ENCODE measurements around the gene GALT. TPM values are rescaled to one million over a fixed set of nuclear protein-coding genes. Genes with fewer than 3 reads are reported as not detected.
A peak's percentile ranks its signal among the peaks of the same experiment; 100 is the strongest.

The GALT gene
- polyA plus RNA-seq, 10 donors: 28.2 to 48.1 (median 33.9) TPM

GRCh38 chr9:34650816-34651215, 4.3 kb downstream of the GALT start:
- peak in 1 of 3 donors; percentile 29 for DNase-seq

DNA sequence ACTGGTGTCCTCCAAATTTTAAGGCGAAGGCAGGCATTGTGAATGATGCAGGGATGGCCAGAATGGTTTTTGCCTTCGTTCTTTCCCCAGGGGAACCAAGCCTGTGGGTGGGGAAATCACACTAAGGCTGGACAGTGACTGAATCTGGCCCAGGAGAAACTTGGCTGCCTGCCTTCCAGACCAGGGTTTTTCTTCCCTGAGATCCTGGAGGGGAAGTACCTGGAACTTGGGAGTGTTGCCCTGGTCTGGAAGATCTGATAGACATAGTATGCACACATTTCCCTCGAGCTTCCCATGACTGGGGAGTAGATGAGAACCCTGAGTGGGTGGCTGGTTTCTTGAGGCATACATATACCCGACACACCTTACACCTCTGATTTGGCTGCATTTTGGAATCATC, 4.8 kb downstream of the GALT start:
- DNase-seq: peak in 1 of 3 donors; percentile 37

- DNase-seq: peak; percentile 90 to 96 (median 91)
These were observed 5.6 kb downstream of the GALT start, which contains the start of gene IL11RA for GRCh38 chr9:34651876-34652601. TSS of gene IL11RA (plus strand) at chr9:34652185. CDS start at chr9:34655218, 3,033 bp downstream.

- DNase-seq: peak in 1 of 3 donors; percentile 55
These were observed 6.1 kb downstream of the GALT start for GRCh38 chr9:34652602-34653000.

- DNase-seq: peak; percentile 54 to 92 (median 79)
These were observed 6.9 kb downstream of the GALT start for GRCh38 chr9:34653151-34654072.

DNA sequence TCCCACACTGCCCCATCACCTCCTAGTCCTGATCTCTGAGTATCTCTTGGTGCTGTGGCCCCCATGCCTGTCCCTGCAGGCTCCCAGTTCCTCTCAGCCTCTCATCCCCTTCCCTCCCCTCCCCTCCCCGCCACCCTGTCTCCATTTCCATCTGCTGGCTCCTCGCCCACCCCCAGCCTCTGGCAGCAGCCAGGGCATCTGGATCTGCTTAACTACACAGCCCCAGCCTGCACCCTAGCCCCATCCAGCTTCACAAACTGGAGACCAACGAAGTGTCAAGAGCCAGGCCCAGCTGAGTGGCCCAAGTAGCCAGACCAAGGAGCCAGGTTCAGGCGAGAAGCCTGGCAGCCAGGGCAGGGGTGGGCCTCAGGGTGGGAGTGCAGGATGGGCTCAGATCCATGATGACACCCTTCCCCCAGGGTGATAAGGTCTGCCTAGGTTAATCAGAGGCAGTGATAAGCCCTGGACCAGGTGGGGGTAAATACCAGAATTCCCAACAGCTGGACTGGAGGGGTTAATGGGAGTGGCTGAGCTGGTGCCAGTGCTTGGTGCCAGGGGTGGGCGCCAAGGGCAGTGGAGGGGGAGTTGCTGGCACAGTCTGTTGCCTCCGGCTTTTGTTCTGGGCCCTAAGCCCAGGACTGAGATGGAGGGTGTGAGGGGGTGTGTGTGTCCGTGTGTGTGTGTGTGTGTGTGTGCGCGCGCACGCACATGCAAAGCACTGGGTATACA, 8.0 kb downstream of the GALT start:
- peak; percentile 75 to 91 (median 84) for DNase-seq

- DNase-seq: no peak
These were observed 8.9 kb downstream of the GALT start for GRCh38 chr9:34655394-34655793.

- DNase-seq: no peak
These were observed 10.5 kb downstream of the GALT start for GRCh38 chr9:34656992-34657391.

GRCh38 chr9:34658461-34658860, 12.0 kb downstream of the GALT start:
- DNase-seq: no peak

DNA sequence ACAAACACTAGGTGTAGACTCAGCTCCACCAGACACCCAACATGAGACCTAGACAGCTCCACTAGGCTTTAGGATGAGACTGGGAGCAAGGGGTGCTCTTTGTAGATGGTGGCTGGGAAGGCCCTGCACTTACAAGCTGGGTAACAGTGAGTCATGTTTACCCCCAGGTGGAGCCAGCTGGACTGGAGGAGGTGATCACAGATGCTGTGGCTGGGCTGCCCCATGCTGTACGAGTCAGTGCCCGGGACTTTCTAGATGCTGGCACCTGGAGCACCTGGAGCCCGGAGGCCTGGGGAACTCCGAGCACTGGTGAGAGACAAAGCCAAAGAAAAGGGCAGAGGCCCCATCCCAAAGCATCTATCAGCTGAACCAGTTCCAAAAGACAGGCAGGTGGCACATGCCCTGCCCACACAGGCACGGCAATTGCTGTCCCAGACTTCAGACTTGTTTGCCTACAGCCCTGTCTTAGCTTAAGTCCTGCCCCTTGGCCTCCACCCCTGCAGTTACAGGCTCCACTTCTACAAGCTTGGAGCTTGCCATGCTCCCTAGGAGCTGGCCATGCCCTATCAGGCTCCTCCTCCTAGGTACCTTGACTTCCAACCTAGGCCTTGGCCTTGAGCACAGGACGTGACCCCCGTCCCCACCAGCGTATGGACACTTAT, 13.2 kb downstream of the GALT start:
- no peak for DNase-seq

DNA sequence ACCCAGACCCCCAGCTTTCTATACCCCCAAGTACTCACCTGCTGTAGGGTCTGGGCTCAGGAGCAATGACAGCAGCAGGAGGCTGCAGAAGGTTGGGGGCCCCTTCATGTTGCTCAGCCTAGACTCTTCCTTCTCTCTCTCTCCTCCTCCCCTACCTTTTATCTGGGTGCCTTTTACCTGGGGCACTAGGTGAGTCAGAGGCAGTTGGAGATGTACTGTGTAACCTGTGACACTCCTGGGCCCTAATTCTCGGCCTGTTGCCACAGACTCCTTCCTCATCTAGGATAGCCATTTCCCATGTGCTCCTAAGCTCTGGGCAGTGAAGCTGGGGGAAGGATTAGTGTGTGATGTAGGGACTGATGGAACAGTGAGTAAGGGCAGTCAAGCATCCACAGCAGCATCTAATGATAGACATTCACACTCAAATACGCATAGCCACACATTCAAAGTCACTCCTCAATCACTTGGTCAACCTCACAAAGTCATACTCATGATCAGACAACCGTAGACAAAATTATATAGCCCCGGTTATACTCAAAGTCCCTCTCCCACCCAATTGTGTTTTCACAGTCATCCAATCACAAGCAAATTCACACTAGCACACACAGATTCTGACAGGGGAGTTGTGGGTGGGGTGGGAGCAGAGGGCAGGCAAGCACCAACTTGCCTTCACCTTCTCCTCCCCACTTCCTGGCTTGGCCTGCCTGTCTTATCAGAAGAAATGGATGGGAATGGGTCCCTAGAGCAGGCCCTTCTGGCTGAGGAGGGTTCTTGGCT, 16.2 kb downstream of the GALT start, which contains the start of gene CCL27:
CCL27 (minus strand) TSS at position 132 of the 777 bp plus-strand sequence; CDS start at position 108, 24 bp downstream.
- DNase-seq: no peak

GRCh38 chr9:34663303-34663605, 16.8 kb downstream of the GALT start:
- no peak for DNase-seq

DNA sequence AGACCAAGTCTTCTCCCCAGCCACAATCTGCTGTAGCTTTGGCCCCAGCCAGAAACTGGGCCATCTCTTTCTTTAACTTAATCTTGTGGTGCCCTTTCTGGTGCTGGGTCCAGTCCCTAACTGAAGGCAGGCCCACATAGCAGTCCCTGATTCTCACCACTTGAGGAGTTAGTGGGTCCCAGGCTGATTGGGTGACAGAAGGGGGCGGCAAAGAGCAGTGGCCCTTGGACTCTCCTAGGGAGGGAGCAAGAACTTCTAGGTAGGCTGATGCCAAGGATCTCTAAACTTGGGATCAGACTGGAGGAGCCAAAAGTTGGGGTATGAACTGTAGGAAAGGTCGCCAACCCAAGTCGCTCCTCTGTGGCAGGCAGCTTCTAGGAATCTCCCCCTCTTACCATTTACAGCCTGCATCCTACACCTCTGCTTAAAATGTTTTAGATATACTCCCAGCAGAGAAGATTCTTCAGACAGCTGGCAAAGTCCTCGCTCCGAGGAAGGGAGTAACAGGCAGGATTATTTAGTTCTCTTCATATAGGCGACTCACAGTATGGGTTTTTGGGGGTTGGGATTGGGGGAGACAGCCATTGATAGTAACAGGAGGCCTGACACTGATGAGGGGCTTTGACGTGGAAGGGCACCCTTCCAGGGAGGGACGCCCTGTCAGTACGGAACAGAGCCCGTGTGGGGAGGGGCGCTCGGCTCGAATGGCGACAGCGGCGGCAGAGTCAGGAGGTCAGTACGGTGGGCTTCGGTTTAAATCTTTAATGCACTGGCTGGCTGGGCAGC, 18.0 kb downstream of the GALT start:
- DNase-seq: peak; percentile 51 to 87 (median 79)

- no peak for DNase-seq
These were observed 18.5 kb downstream of the GALT start for GRCh38 chr9:34665067-34665380.

GRCh38 chr9:34665381-34666250, 19.1 kb downstream of the GALT start:
- DNase-seq: peak; percentile 94 to 96 (median 95)

GRCh38 chr9:34669809-34670562, 23.5 kb downstream of the GALT start:
- no peak for DNase-seq

DNA sequence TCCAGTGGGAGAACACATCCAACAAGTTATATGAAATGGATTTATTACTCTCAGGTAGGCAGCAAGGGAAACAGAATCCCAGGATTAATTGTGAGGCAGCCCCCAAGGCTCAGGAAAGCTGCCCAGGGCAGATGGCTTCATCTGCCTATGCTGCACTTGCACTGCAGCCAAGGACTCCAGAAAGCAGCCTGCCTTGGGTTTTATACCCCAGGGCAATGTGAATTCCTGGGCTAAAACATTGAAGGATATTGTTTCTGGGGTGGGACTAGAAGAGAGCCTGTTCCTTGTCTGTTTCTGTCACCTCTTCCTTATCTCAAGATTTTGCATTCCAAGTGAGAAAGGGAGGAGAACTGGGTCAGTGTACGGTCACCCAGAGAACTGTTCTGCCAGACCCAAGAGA, 24.8 kb downstream of the GALT start:
- DNase-seq: no peak

GRCh38 chr9:34674440-34674839, 28.0 kb downstream of the GALT start:
- DNase-seq: no peak
